Osteocyte (in vitro differentiated cells): Measurements from ENCODE around the gene PCDHB13. TPM values are rescaled to one million over a fixed set of nuclear protein-coding genes. Genes with fewer than 3 reads are reported as not detected.
"Not testable (repeated sequence)": the region's sequence is repeated elsewhere in the genome, so short reads cannot be mapped to it uniquely, and the experiment has no call there.

Experiments
- DNase-seq: peaks from one replicate; pipeline ENCODE4 v3.0.0; 2021; ENCODE audit warnings: mixed read lengths; ENCODE audit not compliant: unreplicated experiment; ENCODE audit errors: extremely low spot score
- H3K27ac Mint-ChIP-seq: one replicate; pipeline ENCODE4 v1.8.0; 2021; ENCODE audit warnings: mild to moderate bottlenecking, mixed read lengths; ENCODE audit not compliant: unreplicated experiment
- H3K27me3 Mint-ChIP-seq: one replicate; pipeline ENCODE4 v1.8.0; 2021; ENCODE audit warnings: mixed read lengths; ENCODE audit not compliant: unreplicated experiment
- H3K36me3 Mint-ChIP-seq: one replicate; pipeline ENCODE4 v1.8.0; 2021; ENCODE audit warnings: mixed read lengths; ENCODE audit not compliant: unreplicated experiment
- H3K4me1 Mint-ChIP-seq: one replicate; pipeline ENCODE4 v1.8.0; 2021; ENCODE audit warnings: mixed read lengths; ENCODE audit not compliant: unreplicated experiment
- H3K4me3 Mint-ChIP-seq: one replicate; pipeline ENCODE4 v1.8.0; 2021; ENCODE audit warnings: mild to moderate bottlenecking, moderate library complexity, mixed read lengths; ENCODE audit not compliant: unreplicated experiment
- H3K9me3 Mint-ChIP-seq: one replicate; pipeline ENCODE4 v1.8.0; 2021; ENCODE audit warnings: mixed read lengths; ENCODE audit not compliant: unreplicated experiment
- CTCF ChIP-seq: fragments of 200-600 bp; sonication (generic); IDR thresholded peaks from 2 replicates; pipeline ENCODE4 v1.5.0; 2021; ENCODE audit warnings: antibody characterized with exemption, mild to moderate bottlenecking, moderate library complexity
- total RNA-seq: library from RNA; stranded (reverse); gene quantifications from 2 replicates; pipeline ENCODE4 v1.2.1, GENCODE V29; 2021

PCDHB13 gene
- total RNA-seq, 1 donor from 2014 or later, result 2.2 TPM

GRCh38 chr5:141192110-141192725 lies 21.5 kb upstream of the PCDHB13 start, which contains the start of gene PCDHB10:
TSS of gene PCDHB10 (plus strand) at chr5:141192353. CDS start at chr5:141192553, 200 bp downstream.
- H3K36me3 Mint-ChIP-seq, result peaks cover 19% of the 10 kb centered on the region
- H3K9me3 Mint-ChIP-seq, result peaks cover 46% of the 10 kb centered on the region
- H3K4me3 Mint-ChIP-seq, result peak within 1 kb of the TSS; percentile 67
- H3K27me3 Mint-ChIP-seq, result no peaks in the 10 kb centered on the region
- no peak within 1 kb of the TSS for H3K27ac Mint-ChIP-seq
- TF ChIP-seq CTCF, result peak; percentile 47
- peak; percentile 84 for DNase-seq
- H3K4me1 Mint-ChIP-seq, result no peaks in the 10 kb centered on the region

GRCh38 chr5:141194332-141194731 lies 19.4 kb upstream of the PCDHB13 start:
- DNase-seq, H3K4me3 Mint-ChIP-seq, H3K4me1 Mint-ChIP-seq, H3K27me3 Mint-ChIP-seq, H3K27ac Mint-ChIP-seq: not testable (repeated sequence)
- Mint-ChIP-seq H3K36me3 (peaks cover 15% of the 10 kb centered on the region), H3K9me3 (peaks cover 51% of the 10 kb centered on the region)

GRCh38 chr5:141196363-141196762 lies 17.4 kb upstream of the PCDHB13 start:
- no peak for DNase-seq
- Mint-ChIP-seq H3K27ac (no peak overlapping the region), H3K27me3 (no peaks in the 10 kb centered on the region), H3K4me1 (no peaks in the 10 kb centered on the region), H3K9me3 (peaks cover 67% of the 10 kb centered on the region), H3K4me3 (no peak overlapping the region), H3K36me3 (peaks cover 20% of the 10 kb centered on the region)
- no peak for TF ChIP-seq CTCF

GRCh38 chr5:141199359-141200235 lies 14.1 kb upstream of the PCDHB13 start, which contains the start of gene PCDHB11:
TSS of gene PCDHB11 (plus strand) at chr5:141199627. CDS start at chr5:141199775, 148 bp downstream.
- H3K36me3 Mint-ChIP-seq, result peaks cover 21% of the 10 kb centered on the region

GRCh38 chr5:141201126-141201525 lies 12.6 kb upstream of the PCDHB13 start:
- DNase-seq, H3K4me1 Mint-ChIP-seq, H3K27ac Mint-ChIP-seq, H3K4me3 Mint-ChIP-seq, H3K27me3 Mint-ChIP-seq: not testable (repeated sequence)
- Mint-ChIP-seq H3K36me3 (peaks cover 19% of the 10 kb centered on the region), H3K9me3 (peaks cover 54% of the 10 kb centered on the region)

More at GRCh38 chr5:141199359-141200235, 14.1 kb upstream of the PCDHB13 start, which contains the start of gene PCDHB11:
- Mint-ChIP-seq H3K4me3 (no peak within 1 kb of the TSS), H3K27ac (no peak within 1 kb of the TSS), H3K27me3 (no peaks in the 10 kb centered on the region), H3K4me1 (no peaks in the 10 kb centered on the region), H3K9me3 (peaks cover 52% of the 10 kb centered on the region)
- no peak for DNase-seq
- TF ChIP-seq CTCF, result no peak

GRCh38 chr5:141201646-141202045 lies 12.1 kb upstream of the PCDHB13 start:
- not testable (repeated sequence) for H3K4me3 Mint-ChIP-seq, H3K27me3 Mint-ChIP-seq, DNase-seq, H3K27ac Mint-ChIP-seq, H3K4me1 Mint-ChIP-seq
- H3K36me3 Mint-ChIP-seq, result peaks cover 14% of the 10 kb centered on the region
- H3K9me3 Mint-ChIP-seq, result peaks cover 48% of the 10 kb centered on the region
